Activated CD4-positive, alpha-beta memory T cell treated with anti-CD3 and anti-CD28 coated beads, Interleukin-2, amount 10 ng/mL, durations not matched to agents 7 days and 5 days (primary cell): Measurements from ENCODE around the gene EXOC1L. TPM values are rescaled to one million over a fixed set of nuclear protein-coding genes. Genes with fewer than 3 reads are reported as not detected.
"Not testable (repeated sequence)": the region's sequence is repeated elsewhere in the genome, so short reads cannot be mapped to it uniquely, and the experiment has no call there.

Experiments used
- CTCF ChIA-PET: fragments of 350-600 bp; sonication (Branson Sonifier 250); formaldehyde crosslinking; loops from one replicate; lab custom pipeline; 2021; ENCODE audit warnings: antibody characterized with exemption, inconsistent platforms; lab: Charles Lee
- POLR2A ChIA-PET: fragments of 350-600 bp; sonication (Branson Sonifier 250); formaldehyde crosslinking; loops from one replicate; lab custom pipeline; 2021; ENCODE audit warnings: antibody characterized with exemption; lab: Charles Lee
- DNase-seq: peaks from one replicate; pipeline ENCODE4 v3.0.0-alpha.2; 2020
- H3K27ac Mint-ChIP-seq: one replicate; pipeline ENCODE4 v1.8.0; 2021; ENCODE audit warnings: mild to moderate bottlenecking, mixed read lengths
- H3K27me3 Mint-ChIP-seq: one replicate; pipeline ENCODE4 v1.8.0; 2021; ENCODE audit warnings: mixed read lengths
- H3K36me3 Mint-ChIP-seq: one replicate; pipeline ENCODE4 v1.8.0; 2021; ENCODE audit warnings: low read depth, mixed read lengths
- H3K4me1 Mint-ChIP-seq: one replicate; pipeline ENCODE4 v1.8.0; 2021; ENCODE audit warnings: mixed read lengths
- H3K4me3 Mint-ChIP-seq: one replicate; pipeline ENCODE4 v1.8.0; 2021; ENCODE audit warnings: mild to moderate bottlenecking, mixed read lengths
- H3K9me3 Mint-ChIP-seq: one replicate; pipeline ENCODE4 v1.8.0; 2021; ENCODE audit warnings: mixed read lengths
- total RNA-seq, 2 experiments: library from RNA; stranded (reverse); gene quantifications; one replicate each; pipeline ENCODE4 v1.2.3, GENCODE V29; 2021

The EXOC1L gene
- total RNA-seq, 2 experiments from 2014 or later, result not detected

- H3K36me3 Mint-ChIP-seq, H3K4me3 Mint-ChIP-seq, H3K9me3 Mint-ChIP-seq, H3K27ac Mint-ChIP-seq, DNase-seq, POLR2A ChIA-PET, H3K27me3 Mint-ChIP-seq, H3K4me1 Mint-ChIP-seq, CTCF ChIA-PET: not testable (repeated sequence)
These were observed 22.7 kb downstream of the EXOC1L start for GRCh38 chr4:55842312-55842711.

GRCh38 chr4:55849724-55850123 lies 30.1 kb downstream of the EXOC1L start:
- DNase-seq, result no peak
- CTCF ChIA-PET, result no interaction called here
- H3K9me3 Mint-ChIP-seq, result no peaks in the 10 kb centered on the region
- POLR2A ChIA-PET, result no interaction called here
- H3K36me3 Mint-ChIP-seq, result peaks cover 7% of the 10 kb centered on the region
- no peak overlapping the region for H3K27ac Mint-ChIP-seq
- no peaks in the 10 kb centered on the region for H3K27me3 Mint-ChIP-seq
- peaks cover 18% of the 10 kb centered on the region for H3K4me1 Mint-ChIP-seq
- no peak overlapping the region for H3K4me3 Mint-ChIP-seq

GRCh38 chr4:55851885-55852284 lies 32.3 kb downstream of the EXOC1L start:
- Mint-ChIP-seq H3K9me3 (no peaks in the 10 kb centered on the region), H3K27ac (no peak overlapping the region), H3K4me1 (peaks cover 20% of the 10 kb centered on the region), H3K27me3 (no peaks in the 10 kb centered on the region), H3K4me3 (no peak overlapping the region), H3K36me3 (peaks cover 9% of the 10 kb centered on the region)
- POLR2A ChIA-PET, result no interaction called here
- no peak for DNase-seq
- CTCF ChIA-PET, result no interaction called here

GRCh38 chr4:55853484-55854046 lies 34.0 kb downstream of the EXOC1L start, which contains the start of gene EXOC1:
TSS of gene EXOC1 (plus strand) at chr4:55853648. CDS start at chr4:55858324, 4,676 bp downstream.
- peaks cover 21% of the 10 kb centered on the region for H3K36me3 Mint-ChIP-seq
- ChIA-PET CTCF (interaction anchor here (1.3 to 2.5 kb wide), 4 partner anchors 11 to 299 kb away, joined by 3 to 17 read pairs (median 6); partner anchors contain the start of gene CEP135), POLR2A (interaction anchor here (0.8 to 2.0 kb wide), 9 partner anchors 9 to 1125 kb away, joined by 3 to 7 read pairs (median 3); partner anchors contain the start of gene POLR2B)
- no peaks in the 10 kb centered on the region for H3K27me3 Mint-ChIP-seq
- DNase-seq, result peak; percentile 97
- H3K4me1 Mint-ChIP-seq, result peaks cover 29% of the 10 kb centered on the region
- H3K4me3 Mint-ChIP-seq, result no peak within 1 kb of the TSS
- H3K27ac Mint-ChIP-seq, result peak within 1 kb of the TSS; percentile 73
- H3K9me3 Mint-ChIP-seq, result no peaks in the 10 kb centered on the region

- ChIA-PET POLR2A (interaction anchor here (0.8 to 2.0 kb wide), 9 partner anchors 9 to 1125 kb away, joined by 3 to 7 read pairs (median 3); partner anchors contain the start of gene POLR2B), CTCF (interaction anchor here (1.3 to 2.5 kb wide), 4 partner anchors 11 to 299 kb away, joined by 3 to 17 read pairs (median 6); partner anchors contain the start of gene CEP135)
- Mint-ChIP-seq H3K4me1 (peaks cover 30% of the 10 kb centered on the region), H3K27ac (peak overlapping the region; percentile 73), H3K27me3 (no peaks in the 10 kb centered on the region), H3K36me3 (peaks cover 21% of the 10 kb centered on the region), H3K9me3 (no peaks in the 10 kb centered on the region), H3K4me3 (no peak overlapping the region)
- no peak for DNase-seq
These were observed 34.5 kb downstream of the EXOC1L start for GRCh38 chr4:55854129-55854528.

GRCh38 chr4:55857586-55857985 lies 38.0 kb downstream of the EXOC1L start:
- H3K36me3 Mint-ChIP-seq, result peaks cover 41% of the 10 kb centered on the region
- POLR2A ChIA-PET, result no interaction called here
- DNase-seq, result no peak
- no peak overlapping the region for H3K4me3 Mint-ChIP-seq
- CTCF ChIA-PET, result no interaction called here
- H3K9me3 Mint-ChIP-seq, result no peaks in the 10 kb centered on the region
- no peak overlapping the region for H3K27ac Mint-ChIP-seq
- peaks cover 16% of the 10 kb centered on the region for H3K4me1 Mint-ChIP-seq
- H3K27me3 Mint-ChIP-seq, result no peaks in the 10 kb centered on the region

GRCh38 chr4:55859711-55860110 lies 40.1 kb downstream of the EXOC1L start:
- POLR2A ChIA-PET, result no interaction called here
- no peak overlapping the region for H3K4me3 Mint-ChIP-seq
- H3K36me3 Mint-ChIP-seq, result peaks cover 41% of the 10 kb centered on the region
- H3K4me1 Mint-ChIP-seq, result peaks cover 13% of the 10 kb centered on the region
- no peaks in the 10 kb centered on the region for H3K9me3 Mint-ChIP-seq
- H3K27ac Mint-ChIP-seq, result no peak overlapping the region
- CTCF ChIA-PET, result interaction anchor here (1.1 kb wide), 1 partner anchor 514 kb away, joined by 3 read pairs; the partner anchor contains the start of gene SRD5A3
- no peaks in the 10 kb centered on the region for H3K27me3 Mint-ChIP-seq
- no peak for DNase-seq

- no peak overlapping the region for H3K27ac Mint-ChIP-seq
- CTCF ChIA-PET, result interaction anchor here (1.1 to 1.4 kb wide), 2 partner anchors 11 to 972 kb away, joined by 3 to 4 read pairs; partner anchors contain the start of gene EXOC1
These were observed 45.1 kb downstream of the EXOC1L start for GRCh38 chr4:55864577-55865223.

GRCh38 chr4:55865228-55865806 lies 45.7 kb downstream of the EXOC1L start:
- ChIA-PET POLR2A (no interaction called here), CTCF (interaction anchor here (0.9 to 1.5 kb wide), 7 partner anchors 12 to 971 kb away, joined by 3 to 6 read pairs (median 3); partner anchors contain the start of genes EXOC1 and TMEM165)

More at GRCh38 chr4:55864577-55865223, 45.1 kb downstream of the EXOC1L start:
- H3K4me1 Mint-ChIP-seq, result peaks cover 23% of the 10 kb centered on the region
- H3K36me3 Mint-ChIP-seq, result peaks cover 42% of the 10 kb centered on the region
- H3K9me3 Mint-ChIP-seq, result no peaks in the 10 kb centered on the region
- H3K27me3 Mint-ChIP-seq, result no peaks in the 10 kb centered on the region
- POLR2A ChIA-PET, result interaction anchor here (1.4 kb wide), 1 partner anchor 11 kb away, joined by 5 read pairs; the partner anchor contains the start of gene EXOC1
- no peak overlapping the region for H3K4me3 Mint-ChIP-seq
- DNase-seq, result no peak

GRCh38 chr4:55866290-55866907 lies 46.8 kb downstream of the EXOC1L start:
- CTCF ChIA-PET, result interaction anchor here (0.7 to 2.6 kb wide), 10 partner anchors 12 to 553 kb away, joined by 3 to 17 read pairs (median 4); partner anchors contain the start of genes CEP135, EXOC1 and TMEM165
- no peaks in the 10 kb centered on the region for H3K9me3 Mint-ChIP-seq
- no peak for DNase-seq
- H3K27ac Mint-ChIP-seq, result peak overlapping the region; percentile 73
- H3K27me3 Mint-ChIP-seq, result no peaks in the 10 kb centered on the region
- H3K4me3 Mint-ChIP-seq, result no peak overlapping the region
- POLR2A ChIA-PET, result interaction anchor here (0.6 to 1.7 kb wide), 4 partner anchors 13 to 471 kb away, joined by 3 to 7 read pairs (median 4); partner anchors contain the start of genes EXOC1 and TMEM165
- peaks cover 25% of the 10 kb centered on the region for H3K4me1 Mint-ChIP-seq
- H3K36me3 Mint-ChIP-seq, result peaks cover 46% of the 10 kb centered on the region

More at GRCh38 chr4:55865228-55865806, 45.7 kb downstream of the EXOC1L start:
- no peak overlapping the region for H3K4me3 Mint-ChIP-seq
- no peaks in the 10 kb centered on the region for H3K9me3 Mint-ChIP-seq
- H3K36me3 Mint-ChIP-seq, result peaks cover 44% of the 10 kb centered on the region
- H3K4me1 Mint-ChIP-seq, result peaks cover 25% of the 10 kb centered on the region
- DNase-seq, result no peak
- H3K27me3 Mint-ChIP-seq, result no peaks in the 10 kb centered on the region
- peak overlapping the region; percentile 5 for H3K27ac Mint-ChIP-seq

GRCh38 chr4:55866973-55867574 lies 47.5 kb downstream of the EXOC1L start:
- H3K36me3 Mint-ChIP-seq, result peaks cover 44% of the 10 kb centered on the region
- no peaks in the 10 kb centered on the region for H3K9me3 Mint-ChIP-seq
- ChIA-PET POLR2A (interaction anchor here (0.7 to 1.7 kb wide), 3 partner anchors 13 to 472 kb away, joined by 3 to 7 read pairs (median 4); partner anchors contain the start of genes EXOC1 and TMEM165), CTCF (interaction anchor here (0.7 to 2.6 kb wide), 9 partner anchors 13 to 521 kb away, joined by 3 to 17 read pairs (median 5); partner anchors contain the start of genes CEP135, EXOC1 and SRD5A3)
- DNase-seq, result no peak
- H3K4me1 Mint-ChIP-seq, result peaks cover 25% of the 10 kb centered on the region
- H3K4me3 Mint-ChIP-seq, result no peak overlapping the region
- no peaks in the 10 kb centered on the region for H3K27me3 Mint-ChIP-seq
- H3K27ac Mint-ChIP-seq, result no peak overlapping the region

GRCh38 chr4:55868581-55869090 lies 49.0 kb downstream of the EXOC1L start:
- no peak for DNase-seq
- Mint-ChIP-seq H3K36me3 (peaks cover 40% of the 10 kb centered on the region), H3K9me3 (no peaks in the 10 kb centered on the region), H3K4me3 (no peak overlapping the region), H3K4me1 (peaks cover 25% of the 10 kb centered on the region), H3K27me3 (no peaks in the 10 kb centered on the region), H3K27ac (no peak overlapping the region)
- ChIA-PET CTCF (no interaction called here), POLR2A (no interaction called here)
